HEK293T (cell line): Measurements from ENCODE around the gene KCNMA1.

Experiments
- BHLHE40 ChIP-seq: fragments of 450-650 bp; IDR thresholded peaks from 2 replicates; pipeline ENCODE4 v1.6.1; 2016; ENCODE audit warnings: mild to moderate bottlenecking, moderate library complexity, borderline replicate concordance
- CTBP1 ChIP-seq: fragments of 450-650 bp; IDR thresholded peaks from 2 replicates; pipeline ENCODE4 v1.6.1; 2016; ENCODE audit warnings: borderline replicate concordance
- ELF4 ChIP-seq: fragments of 450-650 bp; IDR thresholded peaks from 2 replicates; pipeline ENCODE4 v1.6.1; 2017; ENCODE audit warnings: antibody characterized with exemption
- FOXA1 ChIP-seq: fragments of 450-650 bp; IDR thresholded peaks from 2 replicates; pipeline ENCODE4 v1.6.1; 2016; ENCODE audit warnings: mild to moderate bottlenecking
- FOXK2 ChIP-seq: fragments of 450-650 bp; IDR thresholded peaks from 2 replicates; pipeline ENCODE4 v1.6.1; 2016; ENCODE audit warnings: mild to moderate bottlenecking
- FOXM1 ChIP-seq: fragments of 450-650 bp; IDR thresholded peaks from 2 replicates; pipeline ENCODE4 v1.6.1; 2017; ENCODE audit warnings: mild to moderate bottlenecking, borderline replicate concordance
- HDGF ChIP-seq: fragments of 450-650 bp; IDR thresholded peaks from 2 replicates; pipeline ENCODE4 v1.6.1; 2017; ENCODE audit warnings: antibody characterized with exemption, borderline replicate concordance
- L3MBTL2 ChIP-seq: fragments of 450-650 bp; conservative IDR thresholded peaks from 2 replicates; pipeline ENCODE4 v1.6.1; 2016; ENCODE audit warnings: mild to moderate bottlenecking
- LEF1 ChIP-seq: fragments of 450-650 bp; IDR thresholded peaks from 2 replicates; pipeline ENCODE4 v1.6.1; 2017; ENCODE audit warnings: mild to moderate bottlenecking, borderline replicate concordance
- NFRKB ChIP-seq: fragments of 450-650 bp; IDR thresholded peaks from 2 replicates; pipeline ENCODE4 v1.6.1; 2016; ENCODE audit warnings: mild to moderate bottlenecking, moderate library complexity
- SP1 ChIP-seq: fragments of 450-650 bp; IDR thresholded peaks from 2 replicates; pipeline ENCODE4 v1.6.1; 2017
- ZNF384 ChIP-seq: fragments of 450-650 bp; IDR thresholded peaks from 2 replicates; pipeline ENCODE4 v1.6.1; 2016
- TF ChIP-seq, protein P1 (sequence below): fragments of 450-650 bp; IDR thresholded peaks from 2 replicates; pipeline ENCODE4 v1.6.1; 2016

- TF ChIP-seq FOXA1 (no peak), ELF4 (no peak), ZNF384 (no peak), HDGF (no peak), BHLHE40 (no peak), SP1 (no peak), L3MBTL2 (no peak), LEF1 (no peak), FOXM1 (no peak), FOXK2 (no peak), NFRKB (no peak), CTBP1 (no peak)
- TF ChIP-seq, protein P1, sequence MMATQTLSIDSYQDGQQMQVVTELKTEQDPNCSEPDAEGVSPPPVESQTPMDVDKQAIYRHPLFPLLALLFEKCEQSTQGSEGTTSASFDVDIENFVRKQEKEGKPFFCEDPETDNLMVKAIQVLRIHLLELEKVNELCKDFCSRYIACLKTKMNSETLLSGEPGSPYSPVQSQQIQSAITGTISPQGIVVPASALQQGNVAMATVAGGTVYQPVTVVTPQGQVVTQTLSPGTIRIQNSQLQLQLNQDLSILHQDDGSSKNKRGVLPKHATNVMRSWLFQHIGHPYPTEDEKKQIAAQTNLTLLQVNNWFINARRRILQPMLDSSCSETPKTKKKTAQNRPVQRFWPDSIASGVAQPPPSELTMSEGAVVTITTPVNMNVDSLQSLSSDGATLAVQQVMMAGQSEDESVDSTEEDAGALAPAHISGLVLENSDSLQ = no peak
These were observed 128.2 kb downstream of the KCNMA1 start for GRCh38 chr10:77509391-77509790.
